Bronchial epithelial cell (primary cell): ENCODE measurements around the gene ADRB2. TPM values are rescaled to one million over a fixed set of nuclear protein-coding genes. Genes with fewer than 3 reads are reported as not detected.

ENCODE experiments used
- DNase-seq: peaks from one replicate; pipeline ENCODE4 v3.0.0-alpha.2; 2010; ENCODE audit warnings: low read depth
- FAIRE-seq: peaks from 2 replicates; lab custom pipeline; 2011; peaks lifted over from hg19 to GRCh38; lab: Jason Lieb, UNC
- H3K27me3 ChIP-seq: 2 replicates; pipeline ENCODE4 v1.5.1; 2011; ENCODE audit warnings: low read length; ENCODE audit not compliant: control insufficient read depth, insufficient read depth
- H3K36me3 ChIP-seq: 2 replicates; pipeline ENCODE4 v1.5.1; 2011; ENCODE audit warnings: low read length; ENCODE audit not compliant: control insufficient read depth, insufficient read depth
- H3K4me3 ChIP-seq: 2 replicates; pipeline ENCODE4 v1.5.1; 2011; ENCODE audit warnings: mild to moderate bottlenecking, low read depth, low read length, control low read depth
- total RNA-seq: library from RNA; depleted of rRNA; stranded (reverse); fragments of >200 nt; gene quantifications from 2 replicates; pipeline ENCODE4 v1.2.1, GENCODE V29; 2014
- TF ChIP-seq, protein P1 (sequence below): IDR thresholded peaks from 2 replicates; pipeline ENCODE4 v1.5.1; 2011; ENCODE audit warnings: mild to moderate bottlenecking, moderate library complexity, low read length, control low read depth, inconsistent platforms; ENCODE audit not compliant: insufficient read depth, severe bottlenecking

The ADRB2 gene
- total RNA-seq, result 18.7 and 21.9 TPM in 2 replicates

DNA sequence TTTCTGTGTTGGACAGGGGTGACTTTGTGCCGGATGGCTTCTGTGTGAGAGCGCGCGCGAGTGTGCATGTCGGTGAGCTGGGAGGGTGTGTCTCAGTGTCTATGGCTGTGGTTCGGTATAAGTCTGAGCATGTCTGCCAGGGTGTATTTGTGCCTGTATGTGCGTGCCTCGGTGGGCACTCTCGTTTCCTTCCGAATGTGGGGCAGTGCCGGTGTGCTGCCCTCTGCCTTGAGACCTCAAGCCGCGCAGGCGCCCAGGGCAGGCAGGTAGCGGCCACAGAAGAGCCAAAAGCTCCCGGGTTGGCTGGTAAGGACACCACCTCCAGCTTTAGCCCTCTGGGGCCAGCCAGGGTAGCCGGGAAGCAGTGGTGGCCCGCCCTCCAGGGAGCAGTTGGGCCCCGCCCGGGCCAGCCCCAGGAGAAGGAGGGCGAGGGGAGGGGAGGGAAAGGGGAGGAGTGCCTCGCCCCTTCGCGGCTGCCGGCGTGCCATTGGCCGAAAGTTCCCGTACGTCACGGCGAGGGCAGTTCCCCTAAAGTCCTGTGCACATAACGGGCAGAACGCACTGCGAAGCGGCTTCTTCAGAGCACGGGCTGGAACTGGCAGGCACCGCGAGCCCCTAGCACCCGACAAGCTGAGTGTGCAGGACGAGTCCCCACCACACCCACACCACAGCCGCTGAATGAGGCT, at the start of gene ADRB2:
ADRB2 (plus strand) TSS at position 559 of the 686 bp plus-strand sequence. CDS start 221 bp downstream, outside the sequence.
- DNase-seq (peak; percentile 94), FAIRE-seq (no peak)

DNA sequence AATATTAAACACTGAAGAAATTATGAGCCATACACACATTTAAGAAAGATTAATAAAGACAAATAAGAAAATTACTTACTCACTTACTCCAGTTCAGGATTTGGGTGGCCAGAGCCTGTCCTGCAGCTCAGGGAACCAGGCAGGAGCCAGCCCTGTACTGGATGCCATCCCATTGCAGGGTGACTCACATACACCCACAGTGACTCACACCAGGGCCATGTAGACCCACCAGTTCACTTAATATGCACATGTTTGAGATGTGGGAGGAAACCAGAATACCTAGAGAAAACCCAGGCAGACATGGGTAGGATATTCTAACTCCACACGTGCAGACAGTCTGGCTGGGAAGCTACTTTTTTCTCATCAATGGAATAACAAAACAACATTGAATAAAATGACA, 49.6 kb upstream of the ADRB2 start:
- DNase-seq, result peak; percentile 97

More for the DNA sequence above, at the start of gene ADRB2:
- TF ChIP-seq, protein P1, sequence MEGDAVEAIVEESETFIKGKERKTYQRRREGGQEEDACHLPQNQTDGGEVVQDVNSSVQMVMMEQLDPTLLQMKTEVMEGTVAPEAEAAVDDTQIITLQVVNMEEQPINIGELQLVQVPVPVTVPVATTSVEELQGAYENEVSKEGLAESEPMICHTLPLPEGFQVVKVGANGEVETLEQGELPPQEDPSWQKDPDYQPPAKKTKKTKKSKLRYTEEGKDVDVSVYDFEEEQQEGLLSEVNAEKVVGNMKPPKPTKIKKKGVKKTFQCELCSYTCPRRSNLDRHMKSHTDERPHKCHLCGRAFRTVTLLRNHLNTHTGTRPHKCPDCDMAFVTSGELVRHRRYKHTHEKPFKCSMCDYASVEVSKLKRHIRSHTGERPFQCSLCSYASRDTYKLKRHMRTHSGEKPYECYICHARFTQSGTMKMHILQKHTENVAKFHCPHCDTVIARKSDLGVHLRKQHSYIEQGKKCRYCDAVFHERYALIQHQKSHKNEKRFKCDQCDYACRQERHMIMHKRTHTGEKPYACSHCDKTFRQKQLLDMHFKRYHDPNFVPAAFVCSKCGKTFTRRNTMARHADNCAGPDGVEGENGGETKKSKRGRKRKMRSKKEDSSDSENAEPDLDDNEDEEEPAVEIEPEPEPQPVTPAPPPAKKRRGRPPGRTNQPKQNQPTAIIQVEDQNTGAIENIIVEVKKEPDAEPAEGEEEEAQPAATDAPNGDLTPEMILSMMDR, result no peak
- Histone ChIP-seq H3K27me3 (no peaks in the 10 kb centered on the region), H3K36me3 (peaks cover 4% of the 10 kb centered on the region), H3K4me3 (peak within 1 kb of the TSS; percentile 86)

DNA sequence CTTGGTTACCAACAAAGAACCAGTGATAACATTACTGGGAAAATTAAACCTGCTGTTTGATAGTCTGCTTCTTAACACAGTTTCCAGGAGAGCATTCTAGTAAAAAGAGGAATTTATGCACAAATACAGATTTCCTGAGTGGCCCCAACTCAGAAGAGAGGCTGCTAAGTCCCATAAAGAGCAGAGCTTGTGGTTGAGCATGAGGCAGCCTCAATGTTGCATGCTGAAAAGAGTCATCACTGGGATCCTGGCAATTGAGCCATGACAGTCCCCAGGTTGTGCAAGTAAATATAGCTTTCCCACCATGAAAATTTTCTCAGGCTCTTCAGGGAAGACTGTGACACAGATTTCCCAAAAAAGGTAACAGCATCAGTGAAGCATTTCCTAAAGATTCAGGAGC, 47.5 kb upstream of the ADRB2 start:
- DNase-seq (no peak), FAIRE-seq (no peak)
- Histone ChIP-seq H3K36me3 (no peaks in the 10 kb centered on the region), H3K27me3 (no peaks in the 10 kb centered on the region), H3K4me3 (no peak overlapping the region)
- TF ChIP-seq, protein P1, result no peak

More for the DNA sequence above, 49.6 kb upstream of the ADRB2 start:
- FAIRE-seq, result peak; percentile 90
- Histone ChIP-seq H3K27me3 (no peaks in the 10 kb centered on the region), H3K4me3 (no peak overlapping the region), H3K36me3 (no peaks in the 10 kb centered on the region)
- TF ChIP-seq, protein P1, result no peak

DNA sequence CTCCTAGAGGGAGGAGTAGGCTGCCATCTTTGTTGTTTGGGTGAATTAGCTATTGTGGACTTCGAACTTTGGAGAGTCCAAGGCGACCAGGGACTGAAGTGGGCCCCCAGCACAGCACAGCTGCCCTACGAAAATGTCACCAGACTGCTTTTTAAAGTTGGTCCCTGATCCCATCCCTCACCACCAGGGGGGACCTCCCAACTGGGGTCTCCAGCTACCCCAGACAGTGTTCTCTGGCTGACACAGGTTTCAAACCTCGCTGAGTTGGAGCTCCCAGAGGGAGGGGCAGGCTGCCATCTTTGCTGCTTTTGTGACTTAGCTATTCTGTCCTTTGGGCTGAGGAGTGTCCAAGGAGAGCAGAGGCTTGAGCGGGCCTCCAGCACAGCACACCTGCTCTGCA, 45.7 kb upstream of the ADRB2 start:
- TF ChIP-seq, protein P1, result no peak
- FAIRE-seq (no peak), DNase-seq (no peak)

DNA sequence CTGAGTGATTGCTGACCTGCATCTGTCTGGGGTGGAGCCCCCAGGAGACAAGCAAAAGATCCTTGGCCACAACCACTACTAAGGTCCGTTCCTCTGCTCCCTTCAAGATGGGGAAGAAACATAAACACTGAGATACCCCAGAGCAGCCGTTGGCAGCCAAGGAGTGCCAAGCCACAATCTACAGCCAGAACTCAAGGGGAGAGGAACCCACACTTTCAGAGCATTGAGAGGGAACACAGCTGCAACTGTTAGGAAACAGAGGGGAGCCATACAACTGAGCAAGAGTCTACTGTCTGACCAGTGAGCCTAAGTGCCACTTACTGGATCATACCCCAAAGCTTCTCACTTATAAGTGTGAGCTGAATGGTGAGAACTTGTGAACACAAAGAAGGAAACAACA, 44.6 kb upstream of the ADRB2 start:
- Histone ChIP-seq H3K4me3 (no peak overlapping the region), H3K36me3 (no peaks in the 10 kb centered on the region), H3K27me3 (no peaks in the 10 kb centered on the region)
- no peak for DNase-seq
- no peak for FAIRE-seq
- TF ChIP-seq, protein P1, result no peak

More for the DNA sequence above, 45.7 kb upstream of the ADRB2 start:
- Histone ChIP-seq H3K36me3 (no peaks in the 10 kb centered on the region), H3K27me3 (no peaks in the 10 kb centered on the region), H3K4me3 (no peak overlapping the region)
